ENCODE measurements around the gene SEH1L.
"Not testable (repeated sequence)": the region's sequence is repeated elsewhere in the genome, so short reads cannot be mapped to it uniquely, and the experiment has no call there.

SEH1L gene

DNA sequence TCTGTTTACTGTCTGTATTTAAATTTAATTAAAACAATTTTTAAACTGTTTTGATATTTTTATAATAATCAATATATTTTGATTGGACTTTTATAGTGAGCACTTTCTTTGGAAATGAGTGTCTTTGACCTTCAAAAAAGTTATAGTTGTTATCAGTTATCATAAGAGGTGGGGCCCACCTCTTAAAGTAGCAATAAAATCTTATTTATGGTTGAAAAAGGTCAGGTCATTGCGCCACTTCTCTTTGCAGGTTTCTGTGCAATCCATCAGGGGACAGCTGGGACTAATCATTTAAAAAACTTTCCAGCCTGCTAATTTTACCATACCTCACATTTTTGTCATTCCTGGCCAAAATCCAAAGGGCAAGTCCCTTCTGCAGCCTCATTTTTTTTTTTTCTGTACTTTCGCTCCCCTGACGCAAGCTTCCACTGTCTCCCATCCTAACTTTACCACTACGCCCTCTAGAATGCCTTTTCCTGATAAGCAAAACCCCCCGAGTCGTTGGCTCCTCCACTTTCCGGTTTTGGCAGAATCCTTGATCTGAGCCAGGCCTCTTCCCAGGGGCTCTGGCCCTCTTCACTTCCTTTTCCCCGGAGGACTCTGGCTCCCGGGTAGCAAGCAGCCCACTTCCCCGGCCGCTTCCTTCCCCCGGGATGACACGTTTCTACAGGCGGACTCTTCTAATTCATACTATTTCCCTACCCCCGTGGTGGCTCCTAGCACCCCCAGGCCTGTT is 1.1 kb upstream of the SEH1L start:
- DNase-seq: no peak

DNA sequence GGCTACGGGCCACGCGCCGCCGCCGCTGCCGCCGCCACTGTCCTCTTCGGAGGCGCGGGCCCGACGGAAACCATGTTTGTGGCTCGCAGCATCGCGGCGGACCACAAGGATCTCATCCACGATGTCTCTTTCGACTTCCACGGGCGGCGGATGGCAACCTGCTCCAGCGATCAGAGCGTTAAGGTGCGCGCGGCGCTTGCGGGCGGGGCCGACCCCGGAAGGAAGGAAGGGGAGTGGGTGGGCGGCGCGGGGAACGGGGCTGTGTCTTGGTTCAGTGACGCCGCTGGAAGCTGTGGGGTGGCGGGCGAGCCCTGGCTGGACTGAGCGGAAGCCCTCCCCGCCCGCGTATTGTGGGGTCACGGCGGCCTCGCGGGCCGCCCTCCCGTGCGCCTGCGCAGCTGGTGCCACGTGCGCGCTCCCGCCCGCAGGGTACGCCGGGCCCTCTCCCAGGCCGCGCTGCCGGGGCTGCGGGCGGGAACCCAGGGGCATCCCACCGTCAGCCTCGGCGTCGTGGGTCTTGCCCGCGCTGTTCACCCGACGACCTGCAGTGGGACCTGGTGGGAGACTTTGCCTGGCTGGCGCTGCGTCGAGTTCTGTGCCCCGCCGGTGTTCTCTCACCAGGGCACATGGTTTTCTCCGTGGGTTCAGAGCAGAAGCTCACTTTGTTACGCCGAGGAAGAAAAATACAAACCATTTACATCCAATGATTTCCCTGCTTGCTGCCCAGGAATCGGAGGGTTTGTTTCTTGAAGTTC is 416 bp downstream of the SEH1L start:
- DNase-seq: peak; percentile 99

DNA sequence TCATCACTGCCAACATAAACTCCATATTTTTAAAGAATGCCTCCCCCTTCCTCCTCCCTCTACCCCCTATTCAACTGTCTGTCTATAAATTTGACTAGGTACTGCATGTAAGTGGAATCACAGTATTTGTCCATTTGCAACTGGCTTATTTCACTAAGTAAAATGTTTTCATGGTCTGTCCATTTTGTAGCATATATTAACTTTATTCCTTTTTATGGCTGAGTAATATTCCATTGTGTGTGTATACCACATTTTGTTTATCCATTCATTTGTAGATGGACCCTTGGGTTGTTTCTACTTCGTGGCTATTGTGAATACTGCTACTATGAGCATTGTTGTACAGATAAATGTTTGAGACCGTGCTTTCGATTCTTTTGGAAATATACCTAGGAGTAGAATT is 10.7 kb downstream of the SEH1L start:
- no peak for DNase-seq

DNA sequence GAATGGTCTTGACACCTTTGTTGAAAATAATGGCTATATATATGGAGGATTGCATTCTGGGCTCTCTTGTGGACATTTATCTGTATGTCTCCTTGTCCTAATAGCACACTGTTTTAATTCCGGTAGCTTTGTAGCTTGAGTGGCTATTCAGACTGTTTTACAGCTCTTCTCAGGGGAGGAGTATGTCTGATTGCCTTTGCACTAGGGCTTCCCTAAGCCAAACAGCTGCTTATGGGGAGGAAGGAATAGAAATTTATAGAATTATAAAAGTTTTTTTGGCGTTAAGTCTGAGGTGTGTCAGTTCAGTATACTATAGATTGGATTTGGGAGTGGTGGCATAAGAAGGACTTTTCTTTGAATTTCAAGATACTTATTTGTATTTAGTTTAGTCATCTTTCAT is 12.6 kb downstream of the SEH1L start:
- DNase-seq: no peak

- no peak for DNase-seq
These were observed 13.1 kb downstream of the SEH1L start for GRCh38 chr18:12960853-12961397.

DNA sequence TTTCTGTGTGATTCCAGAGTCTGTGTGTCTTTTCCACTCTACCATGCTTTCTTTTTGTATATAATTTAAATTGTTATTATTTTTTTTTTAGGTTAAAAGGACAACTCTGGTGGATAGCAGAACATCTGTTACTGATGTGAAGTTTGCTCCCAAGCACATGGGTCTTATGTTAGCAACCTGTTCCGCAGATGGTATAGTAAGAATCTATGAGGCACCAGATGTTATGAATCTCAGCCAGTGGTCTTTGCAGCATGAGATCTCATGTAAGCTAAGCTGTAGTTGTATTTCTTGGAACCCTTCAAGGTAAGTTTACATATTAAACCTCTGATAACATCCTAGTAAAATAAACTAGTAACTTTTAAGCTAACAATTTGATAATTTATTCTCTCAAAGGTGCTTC is 15.3 kb downstream of the SEH1L start:
- no peak for DNase-seq

- DNase-seq: no peak
These were observed 20.3 kb downstream of the SEH1L start for GRCh38 chr18:12968115-12968514.

GRCh38 chr18:12968619-12969018 is 20.8 kb downstream of the SEH1L start:
- DNase-seq: peak; percentile 48

DNA sequence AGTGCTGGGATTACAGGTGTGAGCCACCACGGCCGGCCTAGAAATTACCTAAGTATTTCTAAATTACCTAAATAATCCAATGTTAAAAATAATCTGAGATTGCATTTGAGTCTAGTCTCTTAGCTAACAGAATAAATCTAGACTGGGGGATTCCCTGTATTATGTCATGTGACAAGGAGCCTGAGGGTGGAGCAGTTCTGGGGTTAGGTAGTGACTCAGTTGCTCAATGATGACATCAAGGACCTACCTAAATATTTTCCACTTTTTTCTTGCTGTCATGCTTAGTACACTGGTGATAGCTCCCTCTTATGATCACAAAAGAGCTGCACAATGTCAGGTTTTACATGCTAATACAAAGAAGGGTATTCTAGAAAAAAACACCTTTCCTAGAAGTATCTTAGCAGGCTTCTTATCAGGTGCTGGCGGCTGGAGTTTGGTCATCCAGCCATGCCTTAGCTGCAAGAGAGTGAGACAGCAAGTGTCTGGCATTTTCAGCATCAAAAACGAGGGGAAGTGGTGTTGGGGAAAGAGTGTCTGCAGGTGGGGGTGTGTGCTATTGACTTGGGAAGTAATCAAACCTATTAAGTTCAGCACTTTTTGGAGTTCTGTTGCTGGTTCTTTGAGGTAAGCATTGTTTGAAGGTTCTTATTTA is 25.9 kb downstream of the SEH1L start:
- peak; percentile 26 for DNase-seq

GRCh38 chr18:12975488-12975887 is 27.7 kb downstream of the SEH1L start:
- no peak for DNase-seq

GRCh38 chr18:12976305-12976704 is 28.5 kb downstream of the SEH1L start:
- DNase-seq: no peak

GRCh38 chr18:12980065-12980464 is 32.3 kb downstream of the SEH1L start:
- not testable (repeated sequence) for DNase-seq

- no peak for DNase-seq
These were observed 41.7 kb downstream of the SEH1L start for GRCh38 chr18:12989397-12990122.

DNA sequence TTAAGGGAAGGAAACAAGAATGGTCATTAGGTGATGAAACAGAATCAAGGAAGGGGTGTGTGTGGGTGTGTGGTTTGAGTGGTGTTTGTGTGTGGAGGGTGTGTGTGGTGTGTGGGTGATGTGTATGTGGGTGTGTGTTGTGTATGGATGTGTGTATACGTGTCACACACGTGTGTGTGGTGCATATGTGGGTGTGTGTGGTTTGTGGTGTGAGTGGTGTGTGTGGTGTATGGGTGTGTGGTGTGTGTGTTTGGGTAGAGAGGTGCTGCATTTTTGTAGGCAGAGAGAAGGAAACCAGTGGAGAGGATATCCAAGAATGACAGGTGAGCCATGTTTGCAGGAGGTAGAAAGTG is 42.3 kb downstream of the SEH1L start:
- DNase-seq: peak; percentile 74

- no peak for DNase-seq
These were observed 42.8 kb downstream of the SEH1L start for GRCh38 chr18:12990641-12990966.

- peak; percentile 99 for DNase-seq
These were observed 43.4 kb downstream of the SEH1L start, which contains the start of gene CEP192 for GRCh38 chr18:12990967-12991820. TSS of gene CEP192 (plus strand) at chr18:12991362. CDS start at chr18:12999425, 8,063 bp downstream.

- no peak for DNase-seq
These were observed 44.0 kb downstream of the SEH1L start for GRCh38 chr18:12991821-12992179.

DNA sequence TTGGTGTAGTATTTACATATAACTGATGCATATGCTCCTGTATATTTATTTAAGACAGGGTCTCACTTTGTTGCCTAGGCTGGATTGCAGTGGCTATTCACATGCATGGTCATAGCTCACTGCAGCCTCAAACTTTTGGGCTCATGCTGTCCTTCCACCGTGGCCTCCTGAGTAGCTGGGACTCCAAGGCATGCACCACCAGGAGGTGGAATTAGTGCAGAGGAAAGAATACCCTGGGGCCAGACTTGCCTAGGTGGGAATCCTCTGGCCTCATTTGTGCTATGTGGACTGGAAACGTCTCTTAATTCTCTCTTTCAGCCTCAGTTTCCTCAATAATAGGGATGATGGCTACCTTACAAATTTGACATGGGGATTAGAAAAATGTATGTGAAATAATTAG is 45.6 kb downstream of the SEH1L start:
- DNase-seq: no peak

- no peak for DNase-seq
These were observed 47.6 kb downstream of the SEH1L start for GRCh38 chr18:12995424-12995823.

- no peak for DNase-seq
These were observed 48.2 kb downstream of the SEH1L start for GRCh38 chr18:12995952-12996477.

DNA sequence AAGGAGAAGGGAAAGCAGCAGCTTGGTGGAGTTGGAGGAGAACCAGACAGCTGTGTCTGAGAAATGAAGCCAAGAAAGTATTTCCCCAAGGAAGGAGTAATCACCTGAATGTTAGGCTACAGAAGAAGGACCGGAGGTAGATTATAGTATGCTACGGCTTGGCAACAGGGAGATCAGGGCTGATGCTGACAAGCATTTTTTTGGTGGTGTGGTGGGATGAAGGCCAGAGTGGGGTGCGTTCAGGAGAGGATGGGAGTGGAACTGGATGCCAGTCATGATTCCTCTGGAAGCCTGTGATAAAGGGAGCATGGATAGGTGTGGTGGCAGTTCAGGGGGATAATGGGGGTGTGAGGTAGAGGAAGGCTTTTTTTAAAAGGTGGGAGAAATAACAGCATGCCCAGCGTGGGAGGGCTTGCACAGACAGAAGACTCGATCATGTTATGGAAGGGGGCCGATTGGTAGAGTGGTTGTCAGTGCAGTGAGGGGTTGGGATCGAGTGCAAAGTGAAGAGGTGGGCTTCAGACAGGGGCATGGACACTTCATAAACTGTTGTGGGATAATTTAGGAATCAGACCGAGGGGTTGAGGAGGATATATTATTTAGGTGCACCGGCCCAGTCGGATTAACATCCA is 49.0 kb downstream of the SEH1L start:
- no peak for DNase-seq
